HepG2 (cell line): ENCODE results near the gene ADIPOR2. TPM values are rescaled to one million over a fixed set of nuclear protein-coding genes. Genes with fewer than 3 reads are reported as not detected.
A peak's percentile ranks its signal among the peaks of the same experiment; 100 is the strongest.

Experiments used
- AGO2 ChIP-seq: fragments of 200-400 bp; formaldehyde crosslinking; optimal IDR thresholded peaks from 2 replicates; pipeline ENCODE3; 2017; ENCODE audit warnings: mild to moderate bottlenecking, low read depth, low read length, moderate library complexity
- DPF2 ChIP-seq: sonication (generic); formaldehyde crosslinking; IDR thresholded peaks from 2 replicates; pipeline ENCODE4 v1.4.0; 2020; ENCODE audit warnings: mild to moderate bottlenecking, low read depth, missing genetic modification reagents, borderline replicate concordance
- EZH2 ChIP-seq: conservative IDR thresholded peaks from 2 replicates; pipeline ENCODE4 v1.6.1; 2012; ENCODE audit warnings: mild to moderate bottlenecking, low read depth, low read length, moderate library complexity
- MIER2 ChIP-seq: IDR thresholded peaks from 2 replicates; pipeline ENCODE4 v1.6.1; 2016; ENCODE audit warnings: missing biosample characterization, missing genetic modification reagents
- REXO4 ChIP-seq: sonication (generic); formaldehyde crosslinking; IDR thresholded peaks from 2 replicates; pipeline ENCODE4 v1.8.0; 2022; ENCODE audit warnings: missing genetic modification reagents, mild to moderate bottlenecking, borderline replicate concordance
- SETDB1 ChIP-seq: sonication (generic); formaldehyde crosslinking; IDR thresholded peaks from 2 replicates; pipeline ENCODE4 v1.5.1; 2020; ENCODE audit warnings: missing genetic modification reagents, mild to moderate bottlenecking, borderline replicate concordance
- SOX5 ChIP-seq: IDR thresholded peaks from 2 replicates; pipeline ENCODE4 v1.6.1; 2016; ENCODE audit warnings: borderline replicate concordance
- ZNF234 ChIP-seq: sonication (generic); formaldehyde crosslinking; conservative IDR thresholded peaks from 2 replicates; pipeline ENCODE4 v1.5.1; 2020; ENCODE audit warnings: mild to moderate bottlenecking, missing genetic modification reagents
- ZNF549 ChIP-seq: sonication (generic); formaldehyde crosslinking; IDR thresholded peaks from 2 replicates; pipeline ENCODE4 v1.5.0; 2020; ENCODE audit warnings: missing genetic modification reagents
- ZNF558 ChIP-seq: sonication (generic); formaldehyde crosslinking; IDR thresholded peaks from 2 replicates; pipeline ENCODE4 v1.9.0; 2022; ENCODE audit warnings: mild to moderate bottlenecking, missing genetic modification reagents, borderline replicate concordance
- ZNF792 ChIP-seq: IDR thresholded peaks from 2 replicates; pipeline ENCODE4 v1.6.1; 2016
- polyA plus RNA-seq, 8 experiments: library from polyadenylated mRNA; depleted of rRNA in 3 of 8; stranded (reverse) in 7 of 8; unstranded in 1 of 8; fragments of >200 nt; fragmentation: Illumina TruSeq in 4 of 8; extraction: Trizol in 4 of 8; gene quantifications; 2 replicates each; pipeline versions ENCODE4 v1.2.1 to v1.2.3, GENCODE V29; 2011 to 2016; ENCODE audit warnings: low read depth in 4 of 8, missing spikeins in 1 of 8, mixed read lengths in 1 of 8; ENCODE audit not compliant: insufficient read depth in 1 of 8
- total RNA-seq, 5 experiments: library from RNA; depleted of rRNA; stranded (reverse); fragments of >200 nt; fragmentation: Illumina TruSeq; extraction: Trizol; gene quantifications; 2 replicates each; pipeline ENCODE4 v1.2.3, GENCODE V29; 2016; ENCODE audit warnings: low read depth in 1 of 5
- TF ChIP-seq, protein P1 (sequence below): sonication (generic); formaldehyde crosslinking; IDR thresholded peaks from 2 replicates; pipeline ENCODE4 v1.4.0; 2020; ENCODE audit warnings: missing genetic modification reagents
- TF ChIP-seq, protein P2 (sequence below): sonication (generic); formaldehyde crosslinking; IDR thresholded peaks from 2 replicates; pipeline ENCODE4 v1.5.1; 2020; ENCODE audit warnings: missing genetic modification reagents, mild to moderate bottlenecking, borderline replicate concordance
- TF ChIP-seq, protein P3 (sequence below): sonication (generic); formaldehyde crosslinking; IDR thresholded peaks from 2 replicates; pipeline ENCODE4 v1.5.1; 2020; ENCODE audit warnings: missing genetic modification reagents, mild to moderate bottlenecking, borderline replicate concordance
- TF ChIP-seq, protein P4 (sequence below): sonication (generic); formaldehyde crosslinking; conservative IDR thresholded peaks from 2 replicates; pipeline ENCODE4 v1.4.0; 2020; ENCODE audit warnings: missing genetic modification reagents
- TF ChIP-seq, protein P5 (sequence below): sonication (generic); formaldehyde crosslinking; IDR thresholded peaks from 2 replicates; pipeline ENCODE4 v1.4.0; 2020; ENCODE audit warnings: low read depth, mild to moderate bottlenecking, missing genetic modification reagents
- TF ChIP-seq, protein P6 (sequence below): sonication (generic); formaldehyde crosslinking; IDR thresholded peaks from 2 replicates; pipeline ENCODE4 v1.4.0; 2020; ENCODE audit warnings: missing genetic modification reagents, borderline replicate concordance

Gene ADIPOR2
- total and polyA plus RNA-seq, 2 of the 13 experiments (the other 11 are each of a cell fraction or from before 2014, with no cell fraction given), result 35.2 to 52.2 TPM

DNA sequence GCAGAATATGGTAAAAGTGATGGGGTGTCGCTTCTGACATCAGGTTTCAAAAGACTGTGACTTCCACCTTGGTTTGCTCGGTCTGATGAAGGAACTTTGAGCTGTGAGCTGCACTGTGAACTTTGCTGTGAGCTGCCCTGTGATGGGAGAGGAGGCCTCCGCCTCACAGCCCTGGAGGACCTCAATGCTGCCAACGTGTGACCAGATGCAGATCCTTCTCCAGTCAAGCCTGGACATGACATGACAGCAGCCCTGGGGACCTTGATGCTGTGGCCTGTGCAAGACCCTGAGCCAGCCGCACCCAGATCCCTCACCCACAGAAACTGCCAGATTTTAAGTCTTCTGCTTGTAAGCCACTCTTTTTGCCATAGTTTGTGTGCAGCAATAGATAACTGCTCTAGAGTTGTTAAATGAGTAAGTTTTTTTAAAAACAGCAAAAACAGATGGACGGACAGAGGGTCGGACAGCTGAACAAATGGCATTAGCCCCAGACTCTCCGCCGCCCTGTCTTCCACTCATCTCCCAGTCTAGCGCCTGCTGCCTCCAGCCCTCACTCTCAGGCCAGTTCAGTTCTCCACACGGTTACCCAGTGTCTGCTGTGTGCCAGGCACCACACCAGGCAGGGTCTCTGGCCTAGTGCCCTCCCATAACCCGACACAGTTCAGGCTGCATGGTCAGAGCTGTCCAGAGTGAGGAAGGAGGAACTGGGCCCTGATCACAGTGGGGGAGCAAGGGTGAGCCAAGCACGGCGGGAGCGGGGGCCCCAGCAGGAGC lies 116.4 kb downstream of the ADIPOR2 start (continued):
- TF ChIP-seq SOX5 (CRISPR knock-in tag), result no peak
- TF ChIP-seq AGO2, result peak; percentile 42
- TF ChIP-seq, protein P1, sequence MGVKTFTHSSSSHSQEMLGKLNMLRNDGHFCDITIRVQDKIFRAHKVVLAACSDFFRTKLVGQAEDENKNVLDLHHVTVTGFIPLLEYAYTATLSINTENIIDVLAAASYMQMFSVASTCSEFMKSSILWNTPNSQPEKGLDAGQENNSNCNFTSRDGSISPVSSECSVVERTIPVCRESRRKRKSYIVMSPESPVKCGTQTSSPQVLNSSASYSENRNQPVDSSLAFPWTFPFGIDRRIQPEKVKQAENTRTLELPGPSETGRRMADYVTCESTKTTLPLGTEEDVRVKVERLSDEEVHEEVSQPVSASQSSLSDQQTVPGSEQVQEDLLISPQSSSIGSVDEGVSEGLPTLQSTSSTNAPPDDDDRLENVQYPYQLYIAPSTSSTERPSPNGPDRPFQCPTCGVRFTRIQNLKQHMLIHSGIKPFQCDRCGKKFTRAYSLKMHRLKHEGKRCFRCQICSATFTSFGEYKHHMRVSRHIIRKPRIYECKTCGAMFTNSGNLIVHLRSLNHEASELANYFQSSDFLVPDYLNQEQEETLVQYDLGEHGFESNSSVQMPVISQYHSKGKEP (CRISPR knock-in tag), result no peak
- TF ChIP-seq, protein P2, sequence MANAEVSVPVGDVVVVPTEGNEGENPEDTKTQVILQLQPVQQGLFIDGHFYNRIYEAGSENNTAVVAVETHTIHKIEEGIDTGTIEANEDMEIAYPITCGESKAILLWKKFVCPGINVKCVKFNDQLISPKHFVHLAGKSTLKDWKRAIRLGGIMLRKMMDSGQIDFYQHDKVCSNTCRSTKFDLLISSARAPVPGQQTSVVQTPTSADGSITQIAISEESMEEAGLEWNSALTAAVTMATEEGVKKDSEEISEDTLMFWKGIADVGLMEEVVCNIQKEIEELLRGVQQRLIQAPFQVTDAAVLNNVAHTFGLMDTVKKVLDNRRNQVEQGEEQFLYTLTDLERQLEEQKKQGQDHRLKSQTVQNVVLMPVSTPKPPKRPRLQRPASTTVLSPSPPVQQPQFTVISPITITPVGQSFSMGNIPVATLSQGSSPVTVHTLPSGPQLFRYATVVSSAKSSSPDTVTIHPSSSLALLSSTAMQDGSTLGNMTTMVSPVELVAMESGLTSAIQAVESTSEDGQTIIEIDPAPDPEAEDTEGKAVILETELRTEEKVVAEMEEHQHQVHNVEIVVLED (CRISPR knock-in tag), result no peak
- TF ChIP-seq, protein P3, sequence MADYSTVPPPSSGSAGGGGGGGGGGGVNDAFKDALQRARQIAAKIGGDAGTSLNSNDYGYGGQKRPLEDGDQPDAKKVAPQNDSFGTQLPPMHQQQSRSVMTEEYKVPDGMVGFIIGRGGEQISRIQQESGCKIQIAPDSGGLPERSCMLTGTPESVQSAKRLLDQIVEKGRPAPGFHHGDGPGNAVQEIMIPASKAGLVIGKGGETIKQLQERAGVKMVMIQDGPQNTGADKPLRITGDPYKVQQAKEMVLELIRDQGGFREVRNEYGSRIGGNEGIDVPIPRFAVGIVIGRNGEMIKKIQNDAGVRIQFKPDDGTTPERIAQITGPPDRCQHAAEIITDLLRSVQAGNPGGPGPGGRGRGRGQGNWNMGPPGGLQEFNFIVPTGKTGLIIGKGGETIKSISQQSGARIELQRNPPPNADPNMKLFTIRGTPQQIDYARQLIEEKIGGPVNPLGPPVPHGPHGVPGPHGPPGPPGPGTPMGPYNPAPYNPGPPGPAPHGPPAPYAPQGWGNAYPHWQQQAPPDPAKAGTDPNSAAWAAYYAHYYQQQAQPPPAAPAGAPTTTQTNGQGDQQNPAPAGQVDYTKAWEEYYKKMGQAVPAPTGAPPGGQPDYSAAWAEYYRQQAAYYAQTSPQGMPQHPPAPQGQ, result no peak
- no peak for TF ChIP-seq ZNF549 (CRISPR knock-in tag)
- TF ChIP-seq EZH2, result no peak
- TF ChIP-seq, protein P4, sequence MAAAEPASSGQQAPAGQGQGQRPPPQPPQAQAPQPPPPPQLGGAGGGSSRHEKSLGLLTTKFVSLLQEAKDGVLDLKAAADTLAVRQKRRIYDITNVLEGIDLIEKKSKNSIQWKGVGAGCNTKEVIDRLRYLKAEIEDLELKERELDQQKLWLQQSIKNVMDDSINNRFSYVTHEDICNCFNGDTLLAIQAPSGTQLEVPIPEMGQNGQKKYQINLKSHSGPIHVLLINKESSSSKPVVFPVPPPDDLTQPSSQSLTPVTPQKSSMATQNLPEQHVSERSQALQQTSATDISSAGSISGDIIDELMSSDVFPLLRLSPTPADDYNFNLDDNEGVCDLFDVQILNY (CRISPR knock-in tag), result no peak
- TF ChIP-seq DPF2 (CRISPR knock-in tag), result no peak
- no peak for TF ChIP-seq ZNF792
- TF ChIP-seq ZNF558 (CRISPR knock-in tag), result no peak
- TF ChIP-seq, protein P5, sequence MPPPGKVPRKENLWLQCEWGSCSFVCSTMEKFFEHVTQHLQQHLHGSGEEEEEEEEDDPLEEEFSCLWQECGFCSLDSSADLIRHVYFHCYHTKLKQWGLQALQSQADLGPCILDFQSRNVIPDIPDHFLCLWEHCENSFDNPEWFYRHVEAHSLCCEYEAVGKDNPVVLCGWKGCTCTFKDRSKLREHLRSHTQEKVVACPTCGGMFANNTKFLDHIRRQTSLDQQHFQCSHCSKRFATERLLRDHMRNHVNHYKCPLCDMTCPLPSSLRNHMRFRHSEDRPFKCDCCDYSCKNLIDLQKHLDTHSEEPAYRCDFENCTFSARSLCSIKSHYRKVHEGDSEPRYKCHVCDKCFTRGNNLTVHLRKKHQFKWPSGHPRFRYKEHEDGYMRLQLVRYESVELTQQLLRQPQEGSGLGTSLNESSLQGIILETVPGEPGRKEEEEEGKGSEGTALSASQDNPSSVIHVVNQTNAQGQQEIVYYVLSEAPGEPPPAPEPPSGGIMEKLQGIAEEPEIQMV (CRISPR knock-in tag), result no peak
- TF ChIP-seq ZNF234 (CRISPR knock-in tag), result no peak
- TF ChIP-seq MIER2 (CRISPR knock-in tag), result no peak
- no peak for TF ChIP-seq SETDB1
- TF ChIP-seq REXO4, result no peak
- TF ChIP-seq, protein P6, sequence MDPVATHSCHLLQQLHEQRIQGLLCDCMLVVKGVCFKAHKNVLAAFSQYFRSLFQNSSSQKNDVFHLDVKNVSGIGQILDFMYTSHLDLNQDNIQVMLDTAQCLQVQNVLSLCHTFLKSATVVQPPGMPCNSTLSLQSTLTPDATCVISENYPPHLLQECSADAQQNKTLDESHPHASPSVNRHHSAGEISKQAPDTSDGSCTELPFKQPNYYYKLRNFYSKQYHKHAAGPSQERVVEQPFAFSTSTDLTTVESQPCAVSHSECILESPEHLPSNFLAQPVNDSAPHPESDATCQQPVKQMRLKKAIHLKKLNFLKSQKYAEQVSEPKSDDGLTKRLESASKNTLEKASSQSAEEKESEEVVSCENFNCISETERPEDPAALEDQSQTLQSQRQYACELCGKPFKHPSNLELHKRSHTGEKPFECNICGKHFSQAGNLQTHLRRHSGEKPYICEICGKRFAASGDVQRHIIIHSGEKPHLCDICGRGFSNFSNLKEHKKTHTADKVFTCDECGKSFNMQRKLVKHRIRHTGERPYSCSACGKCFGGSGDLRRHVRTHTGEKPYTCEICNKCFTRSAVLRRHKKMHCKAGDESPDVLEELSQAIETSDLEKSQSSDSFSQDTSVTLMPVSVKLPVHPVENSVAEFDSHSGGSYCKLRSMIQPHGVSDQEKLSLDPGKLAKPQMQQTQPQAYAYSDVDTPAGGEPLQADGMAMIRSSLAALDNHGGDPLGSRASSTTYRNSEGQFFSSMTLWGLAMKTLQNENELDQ (CRISPR knock-in tag), result no peak
